Transverse colon (tissue), 4 donors: Measurements from ENCODE around the gene CHRD. TPM values are rescaled to one million over a fixed set of nuclear protein-coding genes. Genes with fewer than 3 reads are reported as not detected.

ENCODE experiments used
- DNase-seq: peaks from one replicate; pipeline ENCODE4 v3.0.0-alpha.2; 2019
- H3K27ac ChIP-seq, 4 donors: fragments of 200-600 bp; sonication (generic); 2 replicates each; pipeline ENCODE4 v1.5.1; 2016 to 2018; ENCODE audit warnings: inconsistent platforms in 4 of 4
- H3K27me3 ChIP-seq: fragments of 200-600 bp; sonication (generic); 2 replicates; pipeline ENCODE4 v1.5.1; 2017; ENCODE audit warnings: inconsistent platforms
- H3K36me3 ChIP-seq, 4 donors: fragments of 200-600 bp; sonication (generic); 2 replicates each; pipeline ENCODE4 v1.5.1; 2017 to 2019; ENCODE audit warnings: inconsistent platforms in 4 of 4
- H3K4me1 ChIP-seq, 4 donors: fragments of 200-600 bp; sonication (generic); 2 replicates each; pipeline ENCODE4 v1.5.1; 2017 to 2020; ENCODE audit warnings: inconsistent platforms in 4 of 4
- H3K4me3 ChIP-seq, 4 donors: fragments of 200-600 bp; sonication (generic); 1 replicate in 1 of 4; 2 replicates in 3 of 4; pipeline versions ENCODE4 v1.5.1 to v1.6.1; 2017 to 2019; ENCODE audit warnings: inconsistent platforms in 4 of 4
- H3K9me3 ChIP-seq, 2 donors: fragments of 200-600 bp; sonication (generic); 2 replicates each; pipeline ENCODE4 v1.5.1; 2017 to 2019; ENCODE audit warnings: inconsistent platforms in 2 of 2
- EP300 ChIP-seq: sonication (generic); formaldehyde crosslinking; IDR thresholded peaks from one replicate; pipeline ENCODE4 v1.6.1; 2017; ENCODE audit warnings: antibody characterized with exemption, low read depth
- POLR2A ChIP-seq: fragments of 450-650 bp; IDR thresholded peaks from one replicate; pipeline ENCODE4 v1.6.1; 2016; ENCODE audit warnings: antibody characterized with exemption, mild to moderate bottlenecking, moderate library complexity
- POLR2AphosphoS5 ChIP-seq, 3 donors: sonication (generic); formaldehyde crosslinking; IDR thresholded peaks; one replicate each; pipeline ENCODE4 v1.6.1; 2016; ENCODE audit warnings: antibody characterized with exemption in 3 of 3
- WGBS, 2 donors: methylation state at CpG; one replicate each; pipeline ENCODE4 v1.1.5; 2018; ENCODE audit warnings: low coverage in 1 of 2; 5-methylcytosine and 5-hydroxymethylcytosine counted together
- in situ Hi-C, 4 donors: fragments of 200-750 bp; cut with MboI; loops; one replicate each; pipeline versions ENCODE4 v1.15.0 to v1.15.1; 2017; ENCODE audit warnings: low sequenced_read_pairs in 3 of 4, low pct_ligation_motif_present in 1 of 4, low pct_unique_long_range_greater_than_20kb in 1 of 4
- intact Hi-C: fragments of 100-400 bp; cut with DNase I; formaldehyde crosslinking; loops from one replicate; pipeline ENCODE4 v1.15.1; 2023; ENCODE audit warnings: low total_unique reads
- total RNA-seq, 4 donors: library from RNA; depleted of rRNA; stranded (reverse); fragments of >200 nt; gene quantifications; one replicate each; pipeline ENCODE4 v1.1.0, GENCODE V29; 2016
- TF ChIP-seq, protein P1 (sequence below), 5 experiments: fragments of 200-600 bp in 3 of 5; fragments of 450-650 bp in 2 of 5; sonication (generic) in 3 of 5; IDR thresholded peaks; 1 replicate in 2 of 5; 2 replicates in 3 of 5; pipeline ENCODE4 v1.5.1; 2016 to 2017; ENCODE audit warnings: antibody characterized with exemption in 5 of 5, inconsistent platforms in 3 of 5, mild to moderate bottlenecking in 2 of 5, moderate library complexity in 1 of 5

Gene CHRD
- total RNA-seq, 4 donors from 2014 or later: 1.9 to 7.0 (median 4.5) TPM

- in situ Hi-C loops (loop anchor here in 1 of 4 donors (25.0 kb wide), 1 partner anchor 419 kb away; no protein-coding TSS in a partner anchor), intact Hi-C loops (loop anchor here (10.0 kb wide), 1 partner anchor 147 kb away; no protein-coding TSS in a partner anchor)
- no peaks in the 10 kb centered on the region for H3K27me3 ChIP-seq
- H3K4me3 ChIP-seq: no peak overlapping the region
- H3K27ac ChIP-seq: no peak overlapping the region
- no peak for DNase-seq
- no peaks in the 10 kb centered on the region for H3K9me3 ChIP-seq
- H3K36me3 ChIP-seq: peaks cover 0 to 10% (median 3%) of the 10 kb centered on the region in 4 donors
- TF ChIP-seq EP300 (no peak), POLR2AphosphoS5 (IDR thresholded peaks at IDR 0.05) (no peak), POLR2A (no peak)
- TF ChIP-seq, protein P1, sequence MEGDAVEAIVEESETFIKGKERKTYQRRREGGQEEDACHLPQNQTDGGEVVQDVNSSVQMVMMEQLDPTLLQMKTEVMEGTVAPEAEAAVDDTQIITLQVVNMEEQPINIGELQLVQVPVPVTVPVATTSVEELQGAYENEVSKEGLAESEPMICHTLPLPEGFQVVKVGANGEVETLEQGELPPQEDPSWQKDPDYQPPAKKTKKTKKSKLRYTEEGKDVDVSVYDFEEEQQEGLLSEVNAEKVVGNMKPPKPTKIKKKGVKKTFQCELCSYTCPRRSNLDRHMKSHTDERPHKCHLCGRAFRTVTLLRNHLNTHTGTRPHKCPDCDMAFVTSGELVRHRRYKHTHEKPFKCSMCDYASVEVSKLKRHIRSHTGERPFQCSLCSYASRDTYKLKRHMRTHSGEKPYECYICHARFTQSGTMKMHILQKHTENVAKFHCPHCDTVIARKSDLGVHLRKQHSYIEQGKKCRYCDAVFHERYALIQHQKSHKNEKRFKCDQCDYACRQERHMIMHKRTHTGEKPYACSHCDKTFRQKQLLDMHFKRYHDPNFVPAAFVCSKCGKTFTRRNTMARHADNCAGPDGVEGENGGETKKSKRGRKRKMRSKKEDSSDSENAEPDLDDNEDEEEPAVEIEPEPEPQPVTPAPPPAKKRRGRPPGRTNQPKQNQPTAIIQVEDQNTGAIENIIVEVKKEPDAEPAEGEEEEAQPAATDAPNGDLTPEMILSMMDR (IDR thresholded peaks at IDR 0.05): no peak
- peaks cover 0 to 19% (median 14%) of the 10 kb centered on the region in 4 donors for H3K4me1 ChIP-seq
- 75 to 82% methylated on average over 5 to 9 of the region's 9 CpGs for WGBS, 2 donors
Observed at GRCh38 chr3:184368116-184368515, 11.7 kb upstream of the CHRD start.

GRCh38 chr3:184368586-184369183 lies 11.2 kb upstream of the CHRD start:
- TF ChIP-seq POLR2AphosphoS5 (IDR thresholded peaks at IDR 0.05) (no peak), EP300 (no peak), POLR2A (no peak)
- TF ChIP-seq, protein P1 (IDR thresholded peaks at IDR 0.05): no peak
- DNase-seq: no peak
- in situ Hi-C loops: loop anchor here in 1 of 4 donors (25.0 kb wide), 1 partner anchor 419 kb away; no protein-coding TSS in a partner anchor
- peaks cover 0 to 10% (median 3%) of the 10 kb centered on the region in 4 donors for H3K36me3 ChIP-seq
- H3K9me3 ChIP-seq: no peaks in the 10 kb centered on the region
- no peak overlapping the region for H3K27ac ChIP-seq
- 82% methylated on average over 3 of the region's 3 CpGs; no CpG with 5 or more reads in 1 of the 2 donors for WGBS, 2 donors
- no peak overlapping the region for H3K4me3 ChIP-seq
- H3K4me1 ChIP-seq: peaks cover 0 to 19% (median 11%) of the 10 kb centered on the region in 4 donors
- intact Hi-C loops: loop anchor here (10.0 kb wide), 1 partner anchor 146 kb away; no protein-coding TSS in a partner anchor
- no peaks in the 10 kb centered on the region for H3K27me3 ChIP-seq

DNA sequence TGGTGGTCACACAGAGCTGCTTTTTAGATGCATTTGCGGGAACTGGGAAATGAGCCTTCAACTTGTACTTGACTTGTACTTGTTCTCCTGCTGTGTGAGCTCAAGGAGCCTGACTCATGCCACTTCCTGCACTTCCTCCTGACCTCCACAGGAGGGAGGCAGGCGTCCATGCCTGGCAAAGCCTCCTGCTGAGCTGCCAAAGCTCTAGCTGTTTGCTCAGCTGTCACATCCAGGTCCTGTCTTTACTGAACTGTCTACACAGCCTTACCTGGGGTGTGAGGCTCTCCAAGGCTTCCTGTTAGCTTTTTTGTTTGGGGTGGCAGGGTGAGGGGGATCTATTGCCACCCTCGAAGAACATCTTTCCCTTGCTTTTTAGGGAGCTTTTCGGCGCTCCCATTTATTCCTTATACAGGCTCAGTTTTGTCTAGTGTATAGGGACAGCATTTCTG lies 8.3 kb upstream of the CHRD start:
- peaks cover 0 to 6% (median 2%) of the 10 kb centered on the region in 4 donors for H3K36me3 ChIP-seq
- no peak overlapping the region for H3K4me3 ChIP-seq
- 37 to 52% methylated on average over 3 to 5 of the region's 5 CpGs for WGBS, 2 donors
- TF ChIP-seq POLR2AphosphoS5 (IDR thresholded peaks at IDR 0.05) (peak in 1 of 3 donors; percentile 46), POLR2A (no peak)
- TF ChIP-seq, protein P1 (IDR thresholded peaks at IDR 0.05): peak; percentile 85 to 93 (median 91)
- peaks cover 0 to 7% (median 0%) of the 10 kb centered on the region in 4 donors for H3K4me1 ChIP-seq
- intact Hi-C loops (loop anchor here (5.0 kb wide), 1 partner anchor 171 kb away; no protein-coding TSS in a partner anchor), in situ Hi-C loops (loop anchor here in 1 of 4 donors (10.0 to 25.0 kb wide), 2 partner anchors 163 to 416 kb away; no protein-coding TSS in a partner anchor)
- no peak overlapping the region for H3K27ac ChIP-seq
- H3K9me3 ChIP-seq: no peaks in the 10 kb centered on the region
- peak; percentile 78 for DNase-seq
- H3K27me3 ChIP-seq: peaks cover 11% of the 10 kb centered on the region

- no peak for DNase-seq
Observed at GRCh38 chr3:184372296-184372821, 7.5 kb upstream of the CHRD start.

More at GRCh38 chr3:184372296-184372821, 7.5 kb upstream of the CHRD start:
- in situ Hi-C loops (loop anchor here in 1 of 4 donors (10.0 to 25.0 kb wide), 2 partner anchors 162 to 415 kb away; no protein-coding TSS in a partner anchor), intact Hi-C loops (loop anchor here (5.0 kb wide), 1 partner anchor 170 kb away; no protein-coding TSS in a partner anchor)
- Histone ChIP-seq H3K27ac (no peak overlapping the region), H3K36me3 (peaks cover 0 to 6% (median 2%) of the 10 kb centered on the region in 4 donors), H3K27me3 (peaks cover 17% of the 10 kb centered on the region), H3K9me3 (no peaks in the 10 kb centered on the region), H3K4me1 (peaks cover 0 to 7% (median 0%) of the 10 kb centered on the region in 4 donors), H3K4me3 (no peak overlapping the region)
- TF ChIP-seq POLR2A (no peak), EP300 (no peak), POLR2AphosphoS5 (IDR thresholded peaks at IDR 0.05) (no peak)
- TF ChIP-seq, protein P1 (IDR thresholded peaks at IDR 0.05): no peak
- WGBS, 2 donors: 58 to 75% methylated on average over 3 to 8 of the region's 8 CpGs
